ENCODE results near the gene SNX8. TPM values are rescaled to one million over a fixed set of nuclear protein-coding genes. Genes with fewer than 3 reads are reported as not detected.
A peak's percentile ranks its signal among the peaks of the same experiment; 100 is the strongest.

SNX8 gene
- polyA plus RNA-seq, 2 of the 4 experiments (the other 2 are of a cell fraction), result 21.2 to 36.3 TPM

- Histone ChIP-seq H3K27ac (no peak overlapping the region), H3K4me1 (no peaks in the 10 kb centered on the region), H3K9me3 (no peaks in the 10 kb centered on the region), H3K4me3 (no peak overlapping the region), H3K4me2 (no peak overlapping the region)
- TF ChIP-seq MAZ (IDR thresholded peaks at IDR 0.05; ENCODE audit: borderline replicate concordance, low read depth, low read length) (no peak), CBX8 (IDR thresholded peaks at IDR 0.05) (no peak), SREBF2 (IDR thresholded peaks at IDR 0.05) (no peak), ZC3H11A (IDR thresholded peaks at IDR 0.05) (no peak), JUNB (IDR thresholded peaks at IDR 0.05) (no peak), MAX (IDR thresholded peaks at IDR 0.05) (no peak), HOXB13 (CRISPR knock-in tag; IDR thresholded peaks at IDR 0.05; ENCODE audit: low read depth) (no peak), CBX2 (IDR thresholded peaks at IDR 0.05; ENCODE audit: borderline replicate concordance, low read depth) (no peak), CTCF (IDR thresholded peaks at IDR 0.05) (no peak), RAD21 (conservative IDR thresholded peaks at IDR 0.05 in 1 of 2, IDR thresholded peaks at IDR 0.05 in 1 of 2) (no peak), HOXA7 (CRISPR knock-in tag; IDR thresholded peaks at IDR 0.05) (no peak), TP53 (CRISPR knock-in tag; IDR thresholded peaks at IDR 0.05) (no peak), HEYL (CRISPR knock-in tag; IDR thresholded peaks at IDR 0.05) (no peak), HDAC2 (IDR thresholded peaks at IDR 0.05) (no peak), RNF2 (IDR thresholded peaks at IDR 0.05; ENCODE audit: borderline replicate concordance, low read depth) (no peak), ZSCAN20 (CRISPR knock-in tag; IDR thresholded peaks at IDR 0.05) (no peak), BHLHE40 (IDR thresholded peaks at IDR 0.05; ENCODE audit: low read depth, low read length) (no peak)
- TF ChIP-seq, protein P1, sequence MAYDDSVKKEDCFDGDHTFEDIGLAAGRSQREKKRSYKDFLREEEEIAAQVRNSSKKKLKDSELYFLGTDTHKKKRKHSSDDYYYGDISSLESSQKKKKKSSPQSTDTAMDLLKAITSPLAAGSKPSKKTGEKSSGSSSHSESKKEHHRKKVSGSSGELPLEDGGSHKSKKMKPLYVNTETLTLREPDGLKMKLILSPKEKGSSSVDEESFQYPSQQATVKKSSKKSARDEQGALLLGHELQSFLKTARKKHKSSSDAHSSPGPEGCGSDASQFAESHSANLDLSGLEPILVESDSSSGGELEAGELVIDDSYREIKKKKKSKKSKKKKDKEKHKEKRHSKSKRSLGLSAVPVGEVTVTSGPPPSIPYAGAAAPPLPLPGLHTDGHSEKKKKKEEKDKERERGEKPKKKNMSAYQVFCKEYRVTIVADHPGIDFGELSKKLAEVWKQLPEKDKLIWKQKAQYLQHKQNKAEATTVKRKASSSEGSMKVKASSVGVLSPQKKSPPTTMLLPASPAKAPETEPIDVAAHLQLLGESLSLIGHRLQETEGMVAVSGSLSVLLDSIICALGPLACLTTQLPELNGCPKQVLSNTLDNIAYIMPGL (CRISPR knock-in tag; IDR thresholded peaks at IDR 0.05; ENCODE audit: borderline replicate concordance), result no peak
- 91% methylated on average over 20 of the region's 20 CpGs for WGBS (ENCODE audit: missing lambda C conversion rate)
- DNase-seq (ENCODE audit: low read depth in 1 of 2, low spot score in 1 of 2) (no peak), FAIRE-seq (no peak), ATAC-seq (no peak)
- CTCF ChIA-PET, result interaction anchor here (0.6 to 1.6 kb wide), 2 partner anchors 10 to 12 kb away, joined by 4 read pairs; no protein-coding TSS in a partner anchor
- POLR2A ChIA-PET, result no interaction called here
Observed at GRCh38 chr7:2289111-2289586, 25.1 kb downstream of the SNX8 start.

GRCh38 chr7:2288503-2288902 is 25.7 kb downstream of the SNX8 start:
- no peaks in the 10 kb centered on the region for H3K4me1 ChIP-seq
- POLR2A ChIA-PET, result no interaction called here
- H3K4me3 ChIP-seq, result no peak overlapping the region
- DNase-seq (ENCODE audit: low read depth in 1 of 2, low spot score in 1 of 2), result no peak
- peak in 1 of 2 experiments; percentile 47; a peak in 1 of 6 replicates for ATAC-seq
- WGBS (ENCODE audit: missing lambda C conversion rate), result 91% methylated on average over 8 of the region's 8 CpGs
- no peak for FAIRE-seq
- TF ChIP-seq PHF8 (IDR thresholded peaks at IDR 0.05; ENCODE audit: borderline replicate concordance, low read depth), result no peak
- TF ChIP-seq, protein P2, sequence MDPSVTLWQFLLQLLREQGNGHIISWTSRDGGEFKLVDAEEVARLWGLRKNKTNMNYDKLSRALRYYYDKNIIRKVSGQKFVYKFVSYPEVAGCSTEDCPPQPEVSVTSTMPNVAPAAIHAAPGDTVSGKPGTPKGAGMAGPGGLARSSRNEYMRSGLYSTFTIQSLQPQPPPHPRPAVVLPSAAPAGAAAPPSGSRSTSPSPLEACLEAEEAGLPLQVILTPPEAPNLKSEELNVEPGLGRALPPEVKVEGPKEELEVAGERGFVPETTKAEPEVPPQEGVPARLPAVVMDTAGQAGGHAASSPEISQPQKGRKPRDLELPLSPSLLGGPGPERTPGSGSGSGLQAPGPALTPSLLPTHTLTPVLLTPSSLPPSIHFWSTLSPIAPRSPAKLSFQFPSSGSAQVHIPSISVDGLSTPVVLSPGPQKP (IDR thresholded peaks at IDR 0.05; ENCODE audit: low read depth, low read length), result no peak
- no peak for TF ChIP-seq ZSCAN20 (CRISPR knock-in tag; IDR thresholded peaks at IDR 0.05)
- no peak for TF ChIP-seq POLR2AphosphoS2 (conservative IDR thresholded peaks at IDR 0.05; ENCODE audit: low read length)
- no peak for TF ChIP-seq JUN (IDR thresholded peaks at IDR 0.05)
- no peak for TF ChIP-seq ESRRA (IDR thresholded peaks at IDR 0.05; ENCODE audit: borderline replicate concordance, low read length)
- TF ChIP-seq EP300 (IDR thresholded peaks at IDR 0.05), result no peak
- TF ChIP-seq BHLHE40 (IDR thresholded peaks at IDR 0.05; ENCODE audit: low read depth, low read length), result no peak
- TF ChIP-seq RARB (CRISPR knock-in tag; IDR thresholded peaks at IDR 0.05), result no peak
- no peak for TF ChIP-seq CHD4 (IDR thresholded peaks at IDR 0.05; ENCODE audit: borderline replicate concordance)
- TF ChIP-seq KDM5A (IDR thresholded peaks at IDR 0.05), result no peak
- H3K9me3 ChIP-seq, result no peaks in the 10 kb centered on the region
- no peak overlapping the region for H3K4me2 ChIP-seq
- CTCF ChIA-PET, result interaction anchor here (0.6 to 1.6 kb wide), 2 partner anchors 10 to 12 kb away, joined by 4 read pairs; no protein-coding TSS in a partner anchor
- no peak overlapping the region for H3K27ac ChIP-seq

Data from A549 (cell line).